ENCODE results near the gene SCGB3A1. TPM values are rescaled to one million over a fixed set of nuclear protein-coding genes. Genes with fewer than 3 reads are reported as not detected.

SCGB3A1 gene
- total and polyA plus RNA-seq, 3 experiments from 2014 or later = 0.95 to 2.0 (median 1.6) TPM

GRCh38 chr5:180583738-180584137 is 7.6 kb downstream of the SCGB3A1 start:
- H3K4me1 ChIP-seq (ENCODE audit: insufficient read depth, low read length) = no peaks in the 10 kb centered on the region
- H3K4me3 ChIP-seq (ENCODE audit: low read length) = no peak overlapping the region
- Mint-ChIP-seq H3K36me3 (no peaks in the 10 kb centered on the region), H3K9me3 (no peaks in the 10 kb centered on the region), H3K4me3 (no peak overlapping the region), H3K4me1 (no peaks in the 10 kb centered on the region), H3K27ac (no peak overlapping the region), H3K27me3 (peaks cover 7 to 8% of the 10 kb centered on the region in 2 donors)
- ChIA-PET CTCF (no interaction called here), POLR2A (no interaction called here)
- no peak overlapping the region for H3K27ac ChIP-seq (ENCODE audit: low read depth, low read length)
- H3K27me3 ChIP-seq (ENCODE audit: insufficient read depth, low read length, poor library complexity, severe bottlenecking) = no peaks in the 10 kb centered on the region
- no peaks in the 10 kb centered on the region for H3K36me3 ChIP-seq (ENCODE audit: insufficient read depth, low read length)
- H3K9me3 ChIP-seq (ENCODE audit: low read length) = no peaks in the 10 kb centered on the region
- DNase-seq = no peak

- H3K4me3 Mint-ChIP-seq = no peak overlapping the region
- H3K27ac ChIP-seq (ENCODE audit: low read depth, low read length) = no peak overlapping the region
- CTCF ChIA-PET = interaction anchor here (1.1 to 1.7 kb wide), 2 partner anchors 10 to 15 kb away, joined by 3 read pairs; no protein-coding TSS in a partner anchor
- no peaks in the 10 kb centered on the region for H3K4me1 ChIP-seq (ENCODE audit: insufficient read depth, low read length)
- no peaks in the 10 kb centered on the region for H3K9me3 Mint-ChIP-seq
- no peaks in the 10 kb centered on the region for H3K36me3 ChIP-seq (ENCODE audit: insufficient read depth, low read length)
- no peak for DNase-seq
- H3K36me3 Mint-ChIP-seq = peaks cover 7 to 26% (median 11%) of the 10 kb centered on the region in 3 donors
- no peaks in the 10 kb centered on the region for H3K27me3 ChIP-seq (ENCODE audit: insufficient read depth, low read length, poor library complexity, severe bottlenecking)
- H3K9me3 ChIP-seq (ENCODE audit: low read length) = no peaks in the 10 kb centered on the region
- H3K27ac Mint-ChIP-seq = no peak overlapping the region
- peaks cover 0 to 10% (median 0%) of the 10 kb centered on the region in 3 donors for H3K4me1 Mint-ChIP-seq
- no peak overlapping the region for H3K4me3 ChIP-seq (ENCODE audit: low read length)
- POLR2A ChIA-PET = no interaction called here
- H3K27me3 Mint-ChIP-seq = no peaks in the 10 kb centered on the region
Observed at GRCh38 chr5:180580681-180581080, 10.6 kb downstream of the SCGB3A1 start.

DNA sequence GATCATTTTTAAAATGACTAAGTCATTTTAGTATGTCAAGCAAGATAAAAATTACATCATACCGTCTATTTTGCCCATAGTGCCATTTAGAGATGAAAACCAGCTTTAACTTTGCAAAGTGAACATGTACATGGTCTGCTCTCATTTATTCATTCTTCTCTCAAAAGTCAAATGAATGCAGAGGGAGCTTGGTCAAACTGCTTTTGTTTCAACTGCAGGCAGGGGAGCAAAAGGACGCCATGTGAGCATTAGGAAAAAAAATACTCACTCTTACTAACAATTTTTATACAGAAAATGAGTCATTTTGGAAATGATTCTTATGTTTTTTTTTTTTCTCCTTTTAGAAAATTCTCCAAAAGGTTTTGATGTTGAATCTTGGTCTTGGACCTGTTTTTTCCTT is 15.7 kb downstream of the SCGB3A1 start:
- Histone ChIP-seq H3K36me3 (ENCODE audit: insufficient read depth, low read length) (no peaks in the 10 kb centered on the region), H3K27ac (ENCODE audit: low read depth, low read length) (no peak overlapping the region), H3K4me3 (ENCODE audit: low read length) (no peak overlapping the region), H3K27me3 (ENCODE audit: insufficient read depth, low read length, poor library complexity, severe bottlenecking) (no peaks in the 10 kb centered on the region), H3K9me3 (ENCODE audit: low read length) (no peaks in the 10 kb centered on the region), H3K4me1 (ENCODE audit: insufficient read depth, low read length) (no peaks in the 10 kb centered on the region)
- Mint-ChIP-seq H3K36me3 (peaks cover 11 to 72% (median 13%) of the 10 kb centered on the region in 3 donors), H3K4me3 (no peak overlapping the region), H3K27ac (no peak overlapping the region), H3K9me3 (no peaks in the 10 kb centered on the region), H3K27me3 (peaks cover 0 to 2% of the 10 kb centered on the region in 2 donors), H3K4me1 (peaks cover 0 to 40% (median 0%) of the 10 kb centered on the region in 3 donors)
- CTCF ChIA-PET = interaction anchor here (0.7 to 1.2 kb wide), 2 partner anchors 81 to 742 kb away, joined by 3 read pairs; no protein-coding TSS in a partner anchor
- no peak for DNase-seq
- POLR2A ChIA-PET = no interaction called here

GRCh38 chr5:180568914-180569313 is 22.4 kb downstream of the SCGB3A1 start:
- DNase-seq = no peak
- H3K4me3 ChIP-seq (ENCODE audit: low read length) = no peak overlapping the region
- H3K4me1 ChIP-seq (ENCODE audit: insufficient read depth, low read length) = no peaks in the 10 kb centered on the region
- peak overlapping the region in 4 of 8 donors; percentile 34 to 93 (median 46) for H3K27ac Mint-ChIP-seq
- H3K4me1 Mint-ChIP-seq = peaks cover 2 to 65% (median 3%) of the 10 kb centered on the region in 3 donors
- H3K27me3 ChIP-seq (ENCODE audit: insufficient read depth, low read length, poor library complexity, severe bottlenecking) = no peaks in the 10 kb centered on the region
- ChIA-PET CTCF (no interaction called here), POLR2A (no interaction called here)
- no peak overlapping the region for H3K27ac ChIP-seq (ENCODE audit: low read depth, low read length)
- H3K9me3 ChIP-seq (ENCODE audit: low read length) = no peaks in the 10 kb centered on the region
- H3K9me3 Mint-ChIP-seq = no peaks in the 10 kb centered on the region
- H3K27me3 Mint-ChIP-seq = peaks cover 0 to 2% of the 10 kb centered on the region in 2 donors
- peaks cover 20% of the 10 kb centered on the region for H3K36me3 ChIP-seq (ENCODE audit: insufficient read depth, low read length)
- peak overlapping the region in 1 of 7 donors; percentile 88 for H3K4me3 Mint-ChIP-seq
- peaks cover 6 to 89% (median 23%) of the 10 kb centered on the region in 3 donors for H3K36me3 Mint-ChIP-seq

DNA sequence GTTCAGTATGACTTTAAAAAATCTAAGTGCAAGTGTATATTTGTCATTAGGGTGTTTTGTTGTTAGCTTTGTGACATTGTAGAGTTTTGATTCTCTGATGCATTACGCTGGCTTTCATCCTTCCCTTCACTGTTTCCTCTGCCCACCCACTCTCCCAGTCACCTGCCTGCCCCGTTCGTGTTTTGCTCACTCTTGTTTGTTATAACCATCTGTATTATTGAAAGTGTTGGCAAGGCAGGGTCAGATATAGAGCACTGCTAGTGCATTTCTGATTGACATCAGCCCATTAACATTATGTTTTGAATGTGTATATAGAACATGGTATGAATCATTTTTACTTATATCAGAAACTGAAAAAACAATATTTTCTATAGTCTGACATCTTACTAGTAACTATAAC is 27.3 kb downstream of the SCGB3A1 start:
- Mint-ChIP-seq H3K4me1 (peaks cover 11 to 80% (median 34%) of the 10 kb centered on the region in 3 donors), H3K36me3 (peaks cover 1 to 79% (median 26%) of the 10 kb centered on the region in 3 donors), H3K9me3 (no peaks in the 10 kb centered on the region), H3K27me3 (no peaks in the 10 kb centered on the region), H3K27ac (peak overlapping the region in 4 of 8 donors; percentile 12 to 78 (median 30)), H3K4me3 (peak overlapping the region in 1 of 7 donors; percentile 21)
- POLR2A ChIA-PET = no interaction called here
- Histone ChIP-seq H3K4me3 (ENCODE audit: low read length) (no peak overlapping the region), H3K36me3 (ENCODE audit: insufficient read depth, low read length) (peaks cover 22% of the 10 kb centered on the region), H3K4me1 (ENCODE audit: insufficient read depth, low read length) (no peaks in the 10 kb centered on the region), H3K9me3 (ENCODE audit: low read length) (no peaks in the 10 kb centered on the region), H3K27ac (ENCODE audit: low read depth, low read length) (no peak overlapping the region), H3K27me3 (ENCODE audit: insufficient read depth, low read length, poor library complexity, severe bottlenecking) (no peaks in the 10 kb centered on the region)
- CTCF ChIA-PET = no interaction called here
- no peak for DNase-seq

GRCh38 chr5:180558232-180558631 is 33.1 kb downstream of the SCGB3A1 start:
- Mint-ChIP-seq H3K36me3 (peaks cover 4 to 76% (median 20%) of the 10 kb centered on the region in 3 donors), H3K9me3 (no peaks in the 10 kb centered on the region), H3K27ac (peak overlapping the region in 1 of 8 donors; percentile 17), H3K4me1 (peaks cover 21 to 64% (median 47%) of the 10 kb centered on the region in 3 donors), H3K27me3 (no peaks in the 10 kb centered on the region), H3K4me3 (no peak overlapping the region)
- H3K36me3 ChIP-seq (ENCODE audit: insufficient read depth, low read length) = no peaks in the 10 kb centered on the region
- no peak overlapping the region for H3K27ac ChIP-seq (ENCODE audit: low read depth, low read length)
- DNase-seq = no peak
- no peak overlapping the region for H3K4me3 ChIP-seq (ENCODE audit: low read length)
- no peaks in the 10 kb centered on the region for H3K4me1 ChIP-seq (ENCODE audit: insufficient read depth, low read length)
- CTCF ChIA-PET = interaction anchor here (0.7 kb wide), 1 partner anchor 12 kb away, joined by 3 read pairs; no protein-coding TSS in a partner anchor
- POLR2A ChIA-PET = interaction anchor here (0.6 kb wide), 1 partner anchor 33 kb away, joined by 3 read pairs; no protein-coding TSS in a partner anchor
- no peaks in the 10 kb centered on the region for H3K9me3 ChIP-seq (ENCODE audit: low read length)
- H3K27me3 ChIP-seq (ENCODE audit: insufficient read depth, low read length, poor library complexity, severe bottlenecking) = no peaks in the 10 kb centered on the region

GRCh38 chr5:180557217-180557809 is 34.0 kb downstream of the SCGB3A1 start:
- H3K4me3 Mint-ChIP-seq = no peak overlapping the region
- no peak overlapping the region for H3K4me3 ChIP-seq (ENCODE audit: low read length)
- no peaks in the 10 kb centered on the region for H3K9me3 ChIP-seq (ENCODE audit: low read length)
- no peak for DNase-seq
- ChIA-PET CTCF (no interaction called here), POLR2A (no interaction called here)
- no peaks in the 10 kb centered on the region for H3K9me3 Mint-ChIP-seq
- no peak overlapping the region for H3K27ac Mint-ChIP-seq
- peaks cover 4 to 81% (median 24%) of the 10 kb centered on the region in 3 donors for H3K36me3 Mint-ChIP-seq
- H3K36me3 ChIP-seq (ENCODE audit: insufficient read depth, low read length) = no peaks in the 10 kb centered on the region
- H3K4me1 ChIP-seq (ENCODE audit: insufficient read depth, low read length) = no peaks in the 10 kb centered on the region
- H3K27me3 Mint-ChIP-seq = no peaks in the 10 kb centered on the region
- no peak overlapping the region for H3K27ac ChIP-seq (ENCODE audit: low read depth, low read length)
- H3K27me3 ChIP-seq (ENCODE audit: insufficient read depth, low read length, poor library complexity, severe bottlenecking) = no peaks in the 10 kb centered on the region
- peaks cover 21 to 58% (median 47%) of the 10 kb centered on the region in 3 donors for H3K4me1 Mint-ChIP-seq

GRCh38 chr5:180555168-180555921 is 36.0 kb downstream of the SCGB3A1 start:
- ChIA-PET POLR2A (no interaction called here), CTCF (no interaction called here)

More at GRCh38 chr5:180555168-180555921, 36.0 kb downstream of the SCGB3A1 start:
- H3K27me3 ChIP-seq (ENCODE audit: insufficient read depth, low read length, poor library complexity, severe bottlenecking) = no peaks in the 10 kb centered on the region
- H3K9me3 ChIP-seq (ENCODE audit: low read length) = no peaks in the 10 kb centered on the region
- Mint-ChIP-seq H3K27me3 (no peaks in the 10 kb centered on the region), H3K36me3 (peaks cover 4 to 79% (median 21%) of the 10 kb centered on the region in 3 donors), H3K27ac (peak overlapping the region in 2 of 8 donors; percentile 29 to 52), H3K9me3 (no peaks in the 10 kb centered on the region), H3K4me1 (peaks cover 12 to 39% (median 31%) of the 10 kb centered on the region in 3 donors), H3K4me3 (no peak overlapping the region)
- H3K4me1 ChIP-seq (ENCODE audit: insufficient read depth, low read length) = no peaks in the 10 kb centered on the region
- DNase-seq = no peak
- H3K27ac ChIP-seq (ENCODE audit: low read depth, low read length) = peak overlapping the region; percentile 56
- H3K36me3 ChIP-seq (ENCODE audit: insufficient read depth, low read length) = no peaks in the 10 kb centered on the region
- H3K4me3 ChIP-seq (ENCODE audit: low read length) = no peak overlapping the region
